BLaER1 (cell line): Measurements from ENCODE around the gene RNU6-8.
A peak's percentile ranks its signal among the peaks of the same experiment; 100 is the strongest.

Experiments used
- H3K27ac ChIP-seq: shearing (Covaris generic); formaldehyde crosslinking; 2 replicates; pipeline ENCODE4 v1.8.1; 2022
- H3K27me3 ChIP-seq: shearing (Covaris generic); formaldehyde crosslinking; 2 replicates; pipeline ENCODE4 v1.8.1; 2022
- H3K36me3 ChIP-seq: shearing (Covaris generic); formaldehyde crosslinking; 2 replicates; pipeline ENCODE4 v1.8.1; 2022
- H3K4me1 ChIP-seq: shearing (Covaris generic); formaldehyde crosslinking; 2 replicates; pipeline ENCODE4 v1.8.1; 2022
- H3K4me2 ChIP-seq: shearing (Covaris generic); formaldehyde crosslinking; 2 replicates; pipeline ENCODE4 v1.8.1; 2022
- H3K4me3 ChIP-seq: shearing (Covaris generic); formaldehyde crosslinking; 2 replicates; pipeline ENCODE4 v1.8.1; 2022
- H3K9ac ChIP-seq: shearing (Covaris generic); formaldehyde crosslinking; 2 replicates; pipeline ENCODE4 v1.8.1; 2022
- H3K9me3 ChIP-seq: shearing (Covaris generic); formaldehyde crosslinking; 2 replicates; pipeline ENCODE4 v1.8.1; 2022
- H4K20me1 ChIP-seq: shearing (Covaris generic); formaldehyde crosslinking; 2 replicates; pipeline ENCODE4 v1.8.1; 2022
- Cebpa-rat ChIP-seq: shearing (Covaris generic); IDR thresholded peaks from 2 replicates; pipeline ENCODE4 v1.8.1; 2022

Gene RNU6-8

DNA sequence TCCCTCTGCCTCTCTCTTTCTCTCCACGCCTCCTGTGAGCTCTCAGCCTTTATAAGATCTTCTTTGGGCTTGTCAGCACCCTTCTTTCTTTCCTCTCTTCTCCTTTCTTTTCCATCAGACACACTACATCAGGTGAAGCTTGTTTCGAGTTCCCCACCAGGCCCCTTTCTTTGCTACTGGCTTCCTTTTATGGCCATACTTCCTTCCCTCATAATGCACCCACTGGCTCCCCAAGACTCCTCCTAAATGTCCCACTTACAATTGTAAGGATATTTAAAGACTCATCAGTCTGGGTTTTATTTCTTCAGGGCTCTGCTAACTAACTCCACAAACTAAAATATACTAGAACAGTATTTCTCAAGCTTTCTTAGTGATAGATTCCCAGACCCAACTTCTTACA is 3.5 kb upstream of the RNU6-8 start:
- Histone ChIP-seq H3K27me3 (no peaks in the 10 kb centered on the region), H3K4me2 (no peak overlapping the region), H3K9ac (no peak overlapping the region), H3K9me3 (no peaks in the 10 kb centered on the region), H4K20me1 (no peaks in the 10 kb centered on the region), H3K4me1 (peaks cover 16% of the 10 kb centered on the region), H3K36me3 (no peaks in the 10 kb centered on the region), H3K27ac (no peak overlapping the region), H3K4me3 (no peak overlapping the region)
- TF ChIP-seq Cebpa-rat: no peak

DNA sequence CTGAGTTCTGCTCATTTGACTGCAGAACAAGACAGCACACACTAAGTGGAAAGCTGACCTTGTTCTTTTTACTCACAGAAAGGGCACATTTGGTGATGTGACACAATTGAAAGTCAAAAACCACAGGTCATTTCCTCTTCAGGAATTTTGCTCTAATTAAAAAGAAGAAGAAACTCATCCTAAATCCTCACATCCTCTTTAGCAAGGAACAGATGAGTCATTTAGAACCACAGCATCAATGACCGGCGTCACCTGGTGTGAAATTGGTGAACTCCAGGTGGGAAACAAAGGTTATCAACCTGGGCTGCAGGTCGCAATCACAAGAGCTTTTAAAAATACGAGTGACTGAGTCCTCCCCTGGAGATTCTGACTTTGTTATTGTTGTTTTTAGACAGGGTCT is 2.9 kb upstream of the RNU6-8 start:
- Histone ChIP-seq H3K9me3 (no peaks in the 10 kb centered on the region), H4K20me1 (no peaks in the 10 kb centered on the region), H3K27me3 (no peaks in the 10 kb centered on the region), H3K4me1 (peaks cover 16% of the 10 kb centered on the region), H3K36me3 (no peaks in the 10 kb centered on the region), H3K27ac (no peak overlapping the region), H3K9ac (no peak overlapping the region), H3K4me2 (no peak overlapping the region), H3K4me3 (no peak overlapping the region)
- TF ChIP-seq Cebpa-rat: no peak

DNA sequence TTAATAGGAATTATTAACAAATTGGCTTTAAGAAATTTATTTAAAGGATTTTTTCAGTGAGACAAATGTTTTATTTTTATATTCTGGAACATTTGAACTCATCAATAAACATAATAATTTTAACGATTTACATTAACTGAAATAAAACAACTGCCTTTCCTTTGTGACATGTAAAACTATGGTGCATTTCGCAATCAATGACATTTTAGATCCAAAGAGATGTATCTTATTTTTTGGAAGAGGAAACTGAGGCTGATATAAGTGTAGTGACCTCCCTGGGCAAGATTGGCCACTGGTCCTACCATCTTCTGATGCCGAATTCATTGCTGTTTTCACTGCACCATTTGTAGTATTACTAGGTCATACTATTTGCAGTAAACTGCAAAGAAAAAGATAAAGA is 2.5 kb upstream of the RNU6-8 start:
- H3K9ac ChIP-seq: no peak overlapping the region

DNA sequence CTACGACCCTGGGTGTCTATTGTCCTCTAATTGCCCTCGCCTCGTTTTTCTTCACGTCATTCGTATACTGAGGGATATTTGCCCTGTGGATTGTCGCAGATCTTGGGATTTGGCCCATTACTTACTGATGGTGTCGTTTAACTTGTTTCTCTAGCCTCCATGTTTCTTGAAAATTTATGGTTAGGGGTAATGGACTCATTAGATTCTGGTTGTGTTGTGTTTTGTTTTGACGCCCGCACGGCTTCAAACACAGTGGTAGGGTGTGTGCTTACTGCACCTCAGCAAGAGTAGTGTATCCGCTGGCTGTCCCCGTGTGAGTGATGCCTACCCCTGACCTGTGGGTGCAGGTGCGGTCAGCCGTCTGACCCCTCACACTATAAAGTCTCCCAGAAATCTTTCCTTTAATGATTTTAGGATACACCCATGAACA is 874 bp upstream of the RNU6-8 start:
- peak overlapping the region; percentile 80 for H3K4me3 ChIP-seq
- no peak for TF ChIP-seq Cebpa-rat
- H3K9me3 ChIP-seq: no peaks in the 10 kb centered on the region
- no peaks in the 10 kb centered on the region for H3K36me3 ChIP-seq
- peaks cover 22% of the 10 kb centered on the region for H3K4me1 ChIP-seq
- peak overlapping the region; percentile 95; the same call in 1 of the 2 replicates for H3K27ac ChIP-seq
- H3K4me2 ChIP-seq: peak overlapping the region; percentile 89
- no peaks in the 10 kb centered on the region for H4K20me1 ChIP-seq
- no peaks in the 10 kb centered on the region for H3K27me3 ChIP-seq
- H3K9ac ChIP-seq: peak overlapping the region; percentile 94

More for the DNA sequence above, 2.5 kb upstream of the RNU6-8 start:
- no peak overlapping the region for H3K27ac ChIP-seq
- H3K36me3 ChIP-seq: no peaks in the 10 kb centered on the region
- no peaks in the 10 kb centered on the region for H3K27me3 ChIP-seq
- no peak overlapping the region for H3K4me2 ChIP-seq
- no peaks in the 10 kb centered on the region for H4K20me1 ChIP-seq
- no peak overlapping the region for H3K4me3 ChIP-seq
- no peaks in the 10 kb centered on the region for H3K9me3 ChIP-seq
- H3K4me1 ChIP-seq: peaks cover 16% of the 10 kb centered on the region
- TF ChIP-seq Cebpa-rat: no peak; the same call in 1 of the 2 replicates

DNA sequence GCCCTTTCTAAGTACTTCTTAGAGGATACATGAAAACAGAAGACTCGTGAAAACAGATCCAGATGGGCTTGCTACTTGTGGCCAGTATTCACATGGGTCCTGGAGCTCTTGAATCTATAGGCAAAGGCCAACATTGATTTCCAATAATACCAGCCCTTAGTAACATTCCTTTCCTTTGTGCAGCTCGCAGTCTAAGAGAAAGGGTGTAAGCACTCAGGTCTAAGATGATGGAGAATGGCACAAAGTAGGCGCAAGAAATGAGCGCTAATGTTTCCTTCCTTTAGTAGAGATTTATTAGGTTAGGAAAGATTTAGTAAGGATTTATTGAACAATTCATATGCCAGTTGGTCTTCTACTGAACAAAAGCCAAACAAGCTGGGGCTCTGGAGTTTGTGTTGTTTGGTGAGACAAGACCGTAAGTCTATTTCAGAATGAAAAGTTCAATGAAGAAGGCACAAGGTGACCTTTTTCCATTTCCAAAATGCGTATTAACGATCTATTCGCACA is 525 bp downstream of the RNU6-8 start:
- Histone ChIP-seq H4K20me1 (no peaks in the 10 kb centered on the region), H3K9me3 (no peaks in the 10 kb centered on the region), H3K4me1 (peaks cover 22% of the 10 kb centered on the region), H3K4me3 (peak overlapping the region; percentile 80), H3K9ac (peak overlapping the region; percentile 94), H3K27ac (peak overlapping the region; percentile 95; the same call in 1 of the 2 replicates), H3K4me2 (peak overlapping the region; percentile 89), H3K36me3 (no peaks in the 10 kb centered on the region), H3K27me3 (no peaks in the 10 kb centered on the region)
- no peak for TF ChIP-seq Cebpa-rat

DNA sequence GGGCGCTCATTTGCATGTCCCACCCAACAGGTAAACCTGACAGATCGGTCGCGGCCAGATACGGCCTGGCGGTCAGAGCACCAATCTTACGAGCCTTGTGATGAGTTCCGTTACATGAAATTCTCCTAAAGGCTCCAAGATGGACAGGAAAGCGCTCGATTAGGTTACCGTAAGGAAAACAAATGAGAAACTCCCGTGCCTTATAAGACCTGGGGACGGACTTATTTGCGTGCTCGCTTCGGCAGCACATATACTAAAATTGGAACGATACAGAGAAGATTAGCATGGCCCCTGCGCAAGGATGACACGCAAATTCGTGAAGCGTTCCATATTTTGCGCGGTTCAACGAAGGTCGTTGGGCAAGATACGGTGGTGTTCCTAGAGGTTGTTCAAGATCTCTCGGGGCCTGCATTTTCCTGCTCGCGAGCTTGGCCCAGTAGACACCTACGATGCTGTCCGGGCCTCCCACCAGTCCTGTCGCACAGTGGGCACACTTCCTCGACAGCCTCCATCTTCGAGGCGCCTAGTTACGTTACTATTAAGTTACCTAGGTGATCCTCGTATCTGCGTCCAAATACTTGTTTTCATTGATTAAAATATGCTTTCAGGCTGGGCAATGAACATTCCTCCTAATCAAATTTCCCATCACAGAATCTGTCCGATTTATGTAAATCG is 1.1 kb downstream of the RNU6-8 start, which contains the start of gene RNU6-7:
TSS of gene RNU6-7 (plus strand) at position 230 of the 675 bp plus-strand sequence.
- H3K9me3 ChIP-seq: no peaks in the 10 kb centered on the region
- H3K4me2 ChIP-seq: peak within 1 kb of the TSS; percentile 89
- no peaks in the 10 kb centered on the region for H3K27me3 ChIP-seq
- peak within 1 kb of the TSS; percentile 95; the same call in 1 of the 2 replicates for H3K27ac ChIP-seq
- peaks cover 22% of the 10 kb centered on the region for H3K4me1 ChIP-seq
- H3K4me3 ChIP-seq: peak within 1 kb of the TSS; percentile 80
- no peaks in the 10 kb centered on the region for H4K20me1 ChIP-seq
- peak within 1 kb of the TSS; percentile 94 for H3K9ac ChIP-seq
- no peaks in the 10 kb centered on the region for H3K36me3 ChIP-seq
- TF ChIP-seq Cebpa-rat: no peak

DNA sequence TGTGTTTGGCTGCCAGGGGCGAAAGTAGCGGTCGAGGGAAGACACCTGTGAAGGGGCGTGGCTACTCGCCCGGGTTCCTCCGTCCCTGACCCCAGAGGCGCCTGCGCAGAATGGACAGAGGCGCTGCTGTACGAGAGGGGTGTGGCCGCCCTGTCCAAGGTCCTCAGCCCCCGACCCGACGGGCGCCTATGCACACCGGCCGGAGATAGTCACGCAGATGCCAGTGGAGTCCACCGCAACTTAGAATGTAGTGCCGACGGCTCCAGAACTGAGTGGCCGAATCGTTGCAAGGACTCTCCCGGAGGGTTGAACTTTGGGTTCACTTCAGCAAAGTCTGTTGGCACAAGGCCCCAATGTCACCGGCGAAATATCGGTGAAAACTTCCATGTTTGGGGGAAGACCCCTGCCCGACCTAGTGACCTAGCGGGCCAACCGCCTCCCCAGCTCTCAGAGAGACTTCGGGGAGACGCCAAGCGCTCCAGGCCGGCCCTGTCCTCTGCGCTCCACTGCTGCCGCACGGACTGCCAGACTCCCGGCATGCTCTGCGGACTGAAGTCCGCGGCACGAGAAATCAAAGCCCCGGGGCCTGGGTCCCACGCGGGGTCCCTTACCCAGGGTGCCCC is 1.8 kb downstream of the RNU6-8 start:
- peak overlapping the region; percentile 89 for H3K4me2 ChIP-seq
- TF ChIP-seq Cebpa-rat: no peak
- H4K20me1 ChIP-seq: no peaks in the 10 kb centered on the region
- peak overlapping the region; percentile 94 for H3K9ac ChIP-seq
- peaks cover 22% of the 10 kb centered on the region for H3K4me1 ChIP-seq
- no peaks in the 10 kb centered on the region for H3K36me3 ChIP-seq
- peak overlapping the region; percentile 71; the same call in 1 of the 2 replicates for H3K27ac ChIP-seq
- peak overlapping the region; percentile 80 for H3K4me3 ChIP-seq
- H3K9me3 ChIP-seq: no peaks in the 10 kb centered on the region
- H3K27me3 ChIP-seq: no peaks in the 10 kb centered on the region

DNA sequence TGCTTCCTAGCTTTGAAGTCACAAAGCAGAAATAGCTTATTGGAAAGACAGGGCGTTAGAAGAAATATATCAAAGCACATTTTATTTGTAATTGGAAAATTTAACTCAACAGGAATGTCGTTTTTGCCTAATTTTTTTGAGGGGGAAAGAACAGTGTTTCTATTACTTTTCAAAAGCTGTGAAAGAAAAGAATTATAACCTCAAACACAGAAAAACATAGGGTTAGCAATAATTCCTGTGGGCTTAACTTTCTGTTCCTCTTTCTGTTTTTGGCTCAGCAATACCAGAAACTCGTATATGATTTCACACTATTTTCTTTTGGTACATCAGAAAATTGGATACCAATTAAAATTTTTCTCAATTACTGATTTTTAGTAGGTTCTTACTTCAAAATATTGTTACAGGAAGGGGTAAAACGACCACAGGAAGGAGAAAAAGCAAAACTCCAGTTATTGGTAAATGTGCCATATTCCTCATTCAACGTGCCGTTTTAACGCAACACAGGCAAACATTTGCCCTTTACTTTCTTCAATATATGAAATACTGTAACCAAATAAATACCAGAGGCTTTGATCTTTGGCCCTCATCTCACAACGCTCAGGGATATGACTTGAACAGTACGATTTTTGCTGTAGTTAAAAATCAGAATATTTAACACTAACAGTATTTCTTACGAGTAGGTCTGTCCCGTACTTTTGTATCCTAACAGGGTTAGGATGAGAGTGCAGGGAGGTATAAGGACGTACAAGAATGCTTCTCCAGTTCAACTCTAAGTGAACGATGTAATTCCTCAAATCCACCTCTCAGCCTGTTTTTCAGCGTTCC is 2.5 kb downstream of the RNU6-8 start:
- Histone ChIP-seq H3K9ac (peak overlapping the region; percentile 94), H3K4me2 (peak overlapping the region; percentile 89), H3K9me3 (no peaks in the 10 kb centered on the region), H3K27me3 (no peaks in the 10 kb centered on the region), H3K4me1 (peaks cover 22% of the 10 kb centered on the region), H3K4me3 (peak overlapping the region; percentile 80), H4K20me1 (no peaks in the 10 kb centered on the region), H3K36me3 (no peaks in the 10 kb centered on the region), H3K27ac (no peak overlapping the region)
- TF ChIP-seq Cebpa-rat: no peak

DNA sequence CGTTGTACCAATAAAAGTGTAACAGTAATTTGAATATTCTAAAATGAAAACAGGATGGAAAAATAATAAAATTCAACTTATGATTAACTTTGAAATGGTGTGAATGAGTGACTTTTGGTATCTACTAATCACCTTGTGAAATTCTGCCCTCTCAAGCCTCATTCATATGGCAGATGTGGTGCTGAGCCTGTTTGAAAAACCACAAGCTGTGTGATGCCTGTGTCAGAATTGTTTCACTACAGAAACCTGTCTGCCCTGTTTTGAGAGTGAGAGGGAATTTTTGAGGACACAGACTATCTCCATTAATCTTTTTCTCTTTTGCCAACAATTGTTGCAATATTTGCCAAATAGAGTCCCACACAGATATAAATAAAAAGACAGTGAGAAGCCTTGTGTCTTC is 5.2 kb downstream of the RNU6-8 start:
- Histone ChIP-seq H3K4me1 (peaks cover 15% of the 10 kb centered on the region), H3K4me2 (no peak overlapping the region), H3K9ac (no peak overlapping the region), H3K4me3 (no peak overlapping the region), H3K27ac (no peak overlapping the region), H3K27me3 (no peaks in the 10 kb centered on the region), H3K36me3 (no peaks in the 10 kb centered on the region), H4K20me1 (no peaks in the 10 kb centered on the region), H3K9me3 (no peaks in the 10 kb centered on the region)
- no peak for TF ChIP-seq Cebpa-rat
